DND-41 (cell line): Measurements from ENCODE around the gene ZNF577.

Experiments used
- EZH2 ChIP-seq: IDR thresholded peaks from 3 replicates; pipeline ENCODE4 v1.6.1; 2012; ENCODE audit warnings: borderline replicate concordance, low read depth, mild to moderate bottlenecking, moderate library complexity, low read length, inconsistent platforms; ENCODE audit not compliant: severe bottlenecking
- TF ChIP-seq, protein P1 (sequence below): IDR thresholded peaks from 2 replicates; pipeline ENCODE4 v1.5.1; 2012; ENCODE audit warnings: borderline replicate concordance, low read length, moderate library complexity, mild to moderate bottlenecking; ENCODE audit not compliant: poor library complexity, severe bottlenecking; ENCODE audit errors: extremely low read depth

DNA sequence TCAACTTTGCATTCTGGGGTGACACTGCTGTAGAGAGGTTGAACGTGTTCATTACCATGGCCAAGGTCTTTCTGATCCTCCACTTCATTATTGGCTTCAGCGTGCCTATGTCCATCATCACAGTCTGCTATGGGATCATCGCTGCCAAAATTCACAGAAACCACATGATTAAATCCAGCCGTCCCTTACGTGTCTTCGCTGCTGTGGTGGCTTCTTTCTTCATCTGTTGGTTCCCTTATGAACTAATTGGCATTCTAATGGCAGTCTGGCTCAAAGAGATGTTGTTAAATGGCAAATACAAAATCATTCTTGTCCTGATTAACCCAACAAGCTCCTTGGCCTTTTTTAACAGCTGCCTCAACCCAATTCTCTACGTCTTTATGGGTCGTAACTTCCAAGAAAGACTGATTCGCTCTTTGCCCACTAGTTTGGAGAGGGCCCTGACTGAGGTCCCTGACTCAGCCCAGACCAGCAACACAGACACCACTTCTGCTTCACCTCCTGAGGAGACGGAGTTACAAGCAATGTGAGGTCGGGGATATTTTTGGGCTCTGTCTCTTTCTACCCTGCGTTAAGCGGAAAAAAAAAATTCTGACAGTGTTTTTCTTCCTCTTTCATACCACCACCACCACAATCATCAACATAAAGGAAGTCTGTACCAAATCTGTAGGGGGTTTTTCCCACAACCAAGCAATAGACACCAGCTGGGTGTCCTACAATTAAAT is 63.3 kb downstream of the ZNF577 start:
- TF ChIP-seq, protein P1, sequence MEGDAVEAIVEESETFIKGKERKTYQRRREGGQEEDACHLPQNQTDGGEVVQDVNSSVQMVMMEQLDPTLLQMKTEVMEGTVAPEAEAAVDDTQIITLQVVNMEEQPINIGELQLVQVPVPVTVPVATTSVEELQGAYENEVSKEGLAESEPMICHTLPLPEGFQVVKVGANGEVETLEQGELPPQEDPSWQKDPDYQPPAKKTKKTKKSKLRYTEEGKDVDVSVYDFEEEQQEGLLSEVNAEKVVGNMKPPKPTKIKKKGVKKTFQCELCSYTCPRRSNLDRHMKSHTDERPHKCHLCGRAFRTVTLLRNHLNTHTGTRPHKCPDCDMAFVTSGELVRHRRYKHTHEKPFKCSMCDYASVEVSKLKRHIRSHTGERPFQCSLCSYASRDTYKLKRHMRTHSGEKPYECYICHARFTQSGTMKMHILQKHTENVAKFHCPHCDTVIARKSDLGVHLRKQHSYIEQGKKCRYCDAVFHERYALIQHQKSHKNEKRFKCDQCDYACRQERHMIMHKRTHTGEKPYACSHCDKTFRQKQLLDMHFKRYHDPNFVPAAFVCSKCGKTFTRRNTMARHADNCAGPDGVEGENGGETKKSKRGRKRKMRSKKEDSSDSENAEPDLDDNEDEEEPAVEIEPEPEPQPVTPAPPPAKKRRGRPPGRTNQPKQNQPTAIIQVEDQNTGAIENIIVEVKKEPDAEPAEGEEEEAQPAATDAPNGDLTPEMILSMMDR: no peak
- no peak for TF ChIP-seq EZH2
